GM12875 (cell line): ENCODE results near the gene PHC1.

Experiments
- H3K4me3 ChIP-seq: one replicate; pipeline ENCODE4 v1.5.1; 2011; ENCODE audit warnings: low read depth, low read length, control low read depth
- CTCF ChIP-seq: IDR thresholded peaks from 2 replicates; pipeline ENCODE4 v1.5.1; 2011; ENCODE audit warnings: low read depth, mild to moderate bottlenecking, control low read depth, inconsistent platforms, low read length, moderate library complexity, borderline replicate concordance; ENCODE audit not compliant: insufficient read depth

PHC1 gene

GRCh38 chr12:8943565-8944186, 29.4 kb downstream of the PHC1 start:
- H3K4me3 ChIP-seq = no peak overlapping the region
- no peak for TF ChIP-seq CTCF

- H3K4me3 ChIP-seq = no peak overlapping the region
- TF ChIP-seq CTCF = no peak
These were observed 32.4 kb downstream of the PHC1 start for GRCh38 chr12:8946733-8947132.

- no peak for TF ChIP-seq CTCF
- peak overlapping the region; percentile 32 for H3K4me3 ChIP-seq
These were observed 33.4 kb downstream of the PHC1 start for GRCh38 chr12:8947737-8948136.

- no peak for TF ChIP-seq CTCF
These were observed 34.5 kb downstream of the PHC1 start for GRCh38 chr12:8948701-8949341.

GRCh38 chr12:8949342-8950220, 35.3 kb downstream of the PHC1 start, which contains the start of gene M6PR:
M6PR (minus strand) TSS chr12:8949645; CDS start chr12:8946404, 3,241 bp downstream.
- peak within 1 kb of the TSS; percentile 69 for H3K4me3 ChIP-seq
- TF ChIP-seq CTCF = peak; percentile 76

More at GRCh38 chr12:8948701-8949341, 34.5 kb downstream of the PHC1 start:
- H3K4me3 ChIP-seq = peak overlapping the region; percentile 69

GRCh38 chr12:8950221-8950527, 35.9 kb downstream of the PHC1 start:
- H3K4me3 ChIP-seq = peak overlapping the region; percentile 69
- no peak for TF ChIP-seq CTCF
